Osteoblast (primary cell): Measurements from ENCODE around the gene ZSWIM7. TPM values are rescaled to one million over a fixed set of nuclear protein-coding genes. Genes with fewer than 3 reads are reported as not detected.

Experiments
- DNase-seq: peaks from one replicate; pipeline ENCODE4 v3.0.0; 2011; ENCODE audit warnings: low spot score, mixed read lengths; ENCODE audit not compliant: insufficient read length; ENCODE audit errors: missing footprints
- H2AFZ ChIP-seq: 2 replicates; pipeline ENCODE4 v1.6.0; 2011; ENCODE audit warnings: mild to moderate bottlenecking, low read length
- H3K27ac ChIP-seq: 2 replicates; pipeline ENCODE4 v1.5.1; 2011; ENCODE audit warnings: mild to moderate bottlenecking, low read depth, low read length, moderate library complexity
- H3K27me3 ChIP-seq: 2 replicates; pipeline ENCODE4 v1.6.0; 2012; ENCODE audit warnings: mild to moderate bottlenecking, control low read depth, inconsistent platforms, low read length, moderate library complexity; ENCODE audit not compliant: insufficient read depth
- H3K36me3 ChIP-seq: 2 replicates; pipeline ENCODE4 v1.5.1; 2011; ENCODE audit warnings: mild to moderate bottlenecking, low read length, control low read depth, moderate library complexity; ENCODE audit not compliant: insufficient read depth
- H3K4me1 ChIP-seq: 2 replicates; pipeline ENCODE4 v1.5.1; 2011; ENCODE audit warnings: mild to moderate bottlenecking, low read length, control low read depth, moderate library complexity; ENCODE audit not compliant: insufficient read depth
- H3K4me2 ChIP-seq: 2 replicates; pipeline ENCODE4 v1.6.0; 2011; ENCODE audit warnings: mild to moderate bottlenecking, low read length; ENCODE audit not compliant: insufficient read depth
- H3K4me3 ChIP-seq: fragments of 200-600 bp; sonication (generic); 3 replicates; pipeline ENCODE4 v1.5.1; 2012; ENCODE audit warnings: mild to moderate bottlenecking, low read length, inconsistent platforms; ENCODE audit not compliant: insufficient read depth
- H3K79me2 ChIP-seq: 2 replicates; pipeline ENCODE4 v1.6.0; 2012; ENCODE audit warnings: mild to moderate bottlenecking, low read length, control low read depth, inconsistent platforms; ENCODE audit not compliant: insufficient read depth
- H3K9me3 ChIP-seq: 2 replicates; pipeline ENCODE4 v1.5.1; 2011; ENCODE audit warnings: low read depth, low read length, control low read depth
- H4K20me1 ChIP-seq: 2 replicates; pipeline ENCODE4 v1.6.0; 2012; ENCODE audit warnings: mild to moderate bottlenecking, low read length, control low read depth; ENCODE audit not compliant: insufficient read depth
- CTCF ChIP-seq: IDR thresholded peaks from 2 replicates; pipeline ENCODE4 v1.5.1; 2011; ENCODE audit warnings: mild to moderate bottlenecking, low read depth, low read length, moderate library complexity; ENCODE audit errors: extremely low read depth
- total RNA-seq: library from RNA; depleted of rRNA; stranded (reverse); fragments of >200 nt; gene quantifications from 2 replicates; pipeline ENCODE4 v1.2.3, GENCODE V29; 2012

The ZSWIM7 gene
- total RNA-seq, 1 donor = 11.6 TPM

- no peak for TF ChIP-seq CTCF
- Histone ChIP-seq H2AFZ (no peak overlapping the region), H3K36me3 (peaks cover 62% of the 10 kb centered on the region), H3K9me3 (no peaks in the 10 kb centered on the region), H3K4me2 (no peak overlapping the region), H3K4me1 (peaks cover 16% of the 10 kb centered on the region), H3K4me3 (no peak overlapping the region), H3K79me2 (peaks cover 39% of the 10 kb centered on the region), H3K27ac (no peak overlapping the region), H4K20me1 (peaks cover 5% of the 10 kb centered on the region), H3K27me3 (no peaks in the 10 kb centered on the region)
- no peak for DNase-seq
Measured at GRCh38 chr17:16023881-16024280, 24.4 kb upstream of the ZSWIM7 start.

GRCh38 chr17:16019347-16019746 is 19.8 kb upstream of the ZSWIM7 start:
- Histone ChIP-seq H2AFZ (no peak overlapping the region), H3K27me3 (no peaks in the 10 kb centered on the region), H3K4me3 (no peak overlapping the region), H3K27ac (no peak overlapping the region), H3K4me2 (no peak overlapping the region), H3K4me1 (peaks cover 4% of the 10 kb centered on the region), H3K36me3 (peaks cover 56% of the 10 kb centered on the region), H4K20me1 (no peaks in the 10 kb centered on the region), H3K79me2 (peaks cover 48% of the 10 kb centered on the region), H3K9me3 (no peaks in the 10 kb centered on the region)
- TF ChIP-seq CTCF = no peak
- DNase-seq = no peak

- Histone ChIP-seq H3K36me3 (peaks cover 54% of the 10 kb centered on the region), H3K4me1 (peaks cover 21% of the 10 kb centered on the region), H3K27me3 (no peaks in the 10 kb centered on the region), H4K20me1 (peaks cover 2% of the 10 kb centered on the region), H3K4me3 (no peak overlapping the region), H3K9me3 (no peaks in the 10 kb centered on the region), H3K4me2 (peak overlapping the region; percentile 14), H3K27ac (peak overlapping the region; percentile 62), H2AFZ (no peak overlapping the region), H3K79me2 (peaks cover 27% of the 10 kb centered on the region)
- TF ChIP-seq CTCF = peak; percentile 75
- no peak for DNase-seq
Measured at GRCh38 chr17:16013943-16014407, 14.5 kb upstream of the ZSWIM7 start.

GRCh38 chr17:16007439-16007838 is 7.9 kb upstream of the ZSWIM7 start:
- Histone ChIP-seq H3K4me3 (no peak overlapping the region), H4K20me1 (peaks cover 2% of the 10 kb centered on the region), H3K4me1 (no peaks in the 10 kb centered on the region), H3K4me2 (no peak overlapping the region), H3K79me2 (peaks cover 23% of the 10 kb centered on the region), H3K27ac (no peak overlapping the region), H3K27me3 (no peaks in the 10 kb centered on the region), H3K36me3 (peaks cover 85% of the 10 kb centered on the region), H2AFZ (no peak overlapping the region), H3K9me3 (no peaks in the 10 kb centered on the region)
- TF ChIP-seq CTCF = no peak
- DNase-seq = no peak
